ENCODE results near the gene TAC3. TPM values are rescaled to one million over a fixed set of nuclear protein-coding genes. Genes with fewer than 3 reads are reported as not detected.

TAC3 gene
- total and polyA plus RNA-seq, 4 donors, result not detected

- Histone ChIP-seq H3K36me3 (ENCODE audit: control insufficient read depth in 4 of 4, insufficient read depth in 4 of 4, low read length in 4 of 4) (no peaks in the 10 kb centered on the region), H3K27me3 (ENCODE audit: control insufficient read depth in 3 of 3, insufficient read depth in 3 of 3, low read length in 2 of 3) (peaks cover 0 to 17% (median 2%) of the 10 kb centered on the region in 3 donors), H3K9me3 (ENCODE audit: control insufficient read depth in 4 of 4, insufficient read depth in 3 of 4, low read length in 3 of 4) (no peaks in the 10 kb centered on the region), H3K4me1 (ENCODE audit: control insufficient read depth in 5 of 5, insufficient read depth in 5 of 5, low read length in 5 of 5) (peaks cover 0 to 2% (median 0%) of the 10 kb centered on the region in 5 donors), H3K27ac (ENCODE audit: low read depth in 1 of 2, low read length in 1 of 2) (no peak overlapping the region), H3K4me3 (no peak overlapping the region), H3K9ac (ENCODE audit: insufficient read depth in 1 of 2, low read length in 2 of 2) (no peak overlapping the region)
- no peak for DNase-seq
- 70 to 82% methylated on average over 12 of the region's 12 CpGs for WGBS, 2 donors
- TF ChIP-seq CTCF (IDR thresholded peaks at IDR 0.05; ENCODE audit: control extremely low read depth, extremely low read depth), result no peak
- no peak for ATAC-seq (ENCODE audit: insufficient read depth, low FRiP score)
Measured at GRCh38 chr12:57011438-57012424, 4.6 kb downstream of the TAC3 start.

GRCh38 chr12:57010627-57011247 lies 5.6 kb downstream of the TAC3 start:
- TF ChIP-seq CTCF (IDR thresholded peaks at IDR 0.05; ENCODE audit: control extremely low read depth, extremely low read depth), result no peak
- 91 to 96% methylated on average over 4 of the region's 4 CpGs for WGBS, 2 donors
- Histone ChIP-seq H3K4me3 (no peak overlapping the region), H3K4me1 (ENCODE audit: control insufficient read depth in 5 of 5, insufficient read depth in 5 of 5, low read length in 5 of 5) (peaks cover 0 to 4% (median 0%) of the 10 kb centered on the region in 5 donors), H3K27ac (ENCODE audit: low read depth in 1 of 2, low read length in 1 of 2) (no peak overlapping the region), H3K27me3 (ENCODE audit: control insufficient read depth in 3 of 3, insufficient read depth in 3 of 3, low read length in 2 of 3) (peaks cover 0 to 17% (median 2%) of the 10 kb centered on the region in 3 donors), H3K36me3 (ENCODE audit: control insufficient read depth in 4 of 4, insufficient read depth in 4 of 4, low read length in 4 of 4) (no peaks in the 10 kb centered on the region), H3K9ac (ENCODE audit: insufficient read depth in 1 of 2, low read length in 2 of 2) (no peak overlapping the region), H3K9me3 (ENCODE audit: control insufficient read depth in 4 of 4, insufficient read depth in 3 of 4, low read length in 3 of 4) (no peaks in the 10 kb centered on the region)
- ATAC-seq (ENCODE audit: insufficient read depth, low FRiP score) (no peak), DNase-seq (no peak)

GRCh38 chr12:57009949-57010626 lies 6.2 kb downstream of the TAC3 start:
- H3K4me3 ChIP-seq, result no peak overlapping the region
- H3K36me3 ChIP-seq (ENCODE audit: control insufficient read depth in 4 of 4, insufficient read depth in 4 of 4, low read length in 4 of 4), result no peaks in the 10 kb centered on the region
- peaks cover 0 to 17% (median 2%) of the 10 kb centered on the region in 3 donors for H3K27me3 ChIP-seq (ENCODE audit: control insufficient read depth in 3 of 3, insufficient read depth in 3 of 3, low read length in 2 of 3)
- ATAC-seq (ENCODE audit: insufficient read depth, low FRiP score) (no peak), DNase-seq (no peak)
- peaks cover 0 to 10% (median 3%) of the 10 kb centered on the region in 5 donors for H3K4me1 ChIP-seq (ENCODE audit: control insufficient read depth in 5 of 5, insufficient read depth in 5 of 5, low read length in 5 of 5)
- no peak for TF ChIP-seq CTCF (IDR thresholded peaks at IDR 0.05; ENCODE audit: control extremely low read depth, extremely low read depth)
- WGBS, 2 donors, result 89 to 97% methylated on average over 5 of the region's 5 CpGs
- H3K9ac ChIP-seq (ENCODE audit: insufficient read depth in 1 of 2, low read length in 2 of 2), result no peak overlapping the region
- H3K9me3 ChIP-seq (ENCODE audit: control insufficient read depth in 4 of 4, insufficient read depth in 3 of 4, low read length in 3 of 4), result no peaks in the 10 kb centered on the region
- H3K27ac ChIP-seq (ENCODE audit: low read depth in 1 of 2, low read length in 1 of 2), result no peak overlapping the region

All from lung (tissue), 12 donors.